ENCODE results near the gene CLIC5. TPM values are rescaled to one million over a fixed set of nuclear protein-coding genes. Genes with fewer than 3 reads are reported as not detected.

CLIC5 gene
- polyA plus RNA-seq, 1 donor (not counting 4 experiments of a cell fraction or from before 2014, with no cell fraction given): 0.09 TPM

GRCh38 chr6:45898941-45899682, 116.5 kb downstream of the CLIC5 start:
- Histone ChIP-seq H3K4me2 (ENCODE audit: control insufficient read depth, extremely low read depth, insufficient read depth, low read depth, low read length) (no peak overlapping the region), H4K20me1 (ENCODE audit: control insufficient read depth, extremely low read depth, insufficient read depth, low read length) (no peaks in the 10 kb centered on the region), H3K9me1 (ENCODE audit: control insufficient read depth, extremely low read depth, insufficient read depth, low read length) (no peaks in the 10 kb centered on the region), H2AFZ (ENCODE audit: control insufficient read depth, low read length) (no peak overlapping the region), H3K27ac (ENCODE audit: control insufficient read depth, insufficient read depth, low read length) (no peak overlapping the region), H3K4me3 (ENCODE audit: control insufficient read depth in 2 of 3, extremely low read depth in 1 of 3, insufficient read depth in 2 of 3, low read depth in 1 of 3, low read length in 3 of 3) (no peak overlapping the region), H3K27me3 (ENCODE audit: control insufficient read depth, extremely low read depth, insufficient read depth, low read length) (no peaks in the 10 kb centered on the region), H3K79me2 (ENCODE audit: control insufficient read depth, insufficient read depth, low read length) (no peaks in the 10 kb centered on the region), H3K9me3 (ENCODE audit: control insufficient read depth, low read depth, low read length) (no peaks in the 10 kb centered on the region), H3K9ac (ENCODE audit: control insufficient read depth, extremely low read depth, insufficient read depth, low read length) (no peak overlapping the region), H3K4me1 (ENCODE audit: control insufficient read depth, extremely low read depth, insufficient read depth, low read length) (no peaks in the 10 kb centered on the region), H3K36me3 (ENCODE audit: control insufficient read depth in 2 of 2, extremely low read depth in 1 of 2, insufficient read depth in 2 of 2, low read length in 2 of 2) (no peaks in the 10 kb centered on the region)
- DNase-seq (ENCODE audit: low read depth, low spot score): no peak
- FAIRE-seq: no peak
- dilution Hi-C loops (cut with MboI; ENCODE audit: extremely low pct_ligation_motif_present, low sequenced_read_pairs): no loop called here
- no peak for TF ChIP-seq EZH2 (IDR thresholded peaks at IDR 0.05; ENCODE audit: low read length)
- TF ChIP-seq, protein P1, sequence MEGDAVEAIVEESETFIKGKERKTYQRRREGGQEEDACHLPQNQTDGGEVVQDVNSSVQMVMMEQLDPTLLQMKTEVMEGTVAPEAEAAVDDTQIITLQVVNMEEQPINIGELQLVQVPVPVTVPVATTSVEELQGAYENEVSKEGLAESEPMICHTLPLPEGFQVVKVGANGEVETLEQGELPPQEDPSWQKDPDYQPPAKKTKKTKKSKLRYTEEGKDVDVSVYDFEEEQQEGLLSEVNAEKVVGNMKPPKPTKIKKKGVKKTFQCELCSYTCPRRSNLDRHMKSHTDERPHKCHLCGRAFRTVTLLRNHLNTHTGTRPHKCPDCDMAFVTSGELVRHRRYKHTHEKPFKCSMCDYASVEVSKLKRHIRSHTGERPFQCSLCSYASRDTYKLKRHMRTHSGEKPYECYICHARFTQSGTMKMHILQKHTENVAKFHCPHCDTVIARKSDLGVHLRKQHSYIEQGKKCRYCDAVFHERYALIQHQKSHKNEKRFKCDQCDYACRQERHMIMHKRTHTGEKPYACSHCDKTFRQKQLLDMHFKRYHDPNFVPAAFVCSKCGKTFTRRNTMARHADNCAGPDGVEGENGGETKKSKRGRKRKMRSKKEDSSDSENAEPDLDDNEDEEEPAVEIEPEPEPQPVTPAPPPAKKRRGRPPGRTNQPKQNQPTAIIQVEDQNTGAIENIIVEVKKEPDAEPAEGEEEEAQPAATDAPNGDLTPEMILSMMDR (optimal IDR thresholded peaks at IDR 0.05 in 1 of 3, IDR thresholded peaks at IDR 0.05 in 1 of 3, conservative IDR thresholded peaks at IDR 0.05 in 1 of 3; ENCODE audit: extremely low read depth in 1 of 3, insufficient read depth in 2 of 3, low read length in 3 of 3): no peak

DNA sequence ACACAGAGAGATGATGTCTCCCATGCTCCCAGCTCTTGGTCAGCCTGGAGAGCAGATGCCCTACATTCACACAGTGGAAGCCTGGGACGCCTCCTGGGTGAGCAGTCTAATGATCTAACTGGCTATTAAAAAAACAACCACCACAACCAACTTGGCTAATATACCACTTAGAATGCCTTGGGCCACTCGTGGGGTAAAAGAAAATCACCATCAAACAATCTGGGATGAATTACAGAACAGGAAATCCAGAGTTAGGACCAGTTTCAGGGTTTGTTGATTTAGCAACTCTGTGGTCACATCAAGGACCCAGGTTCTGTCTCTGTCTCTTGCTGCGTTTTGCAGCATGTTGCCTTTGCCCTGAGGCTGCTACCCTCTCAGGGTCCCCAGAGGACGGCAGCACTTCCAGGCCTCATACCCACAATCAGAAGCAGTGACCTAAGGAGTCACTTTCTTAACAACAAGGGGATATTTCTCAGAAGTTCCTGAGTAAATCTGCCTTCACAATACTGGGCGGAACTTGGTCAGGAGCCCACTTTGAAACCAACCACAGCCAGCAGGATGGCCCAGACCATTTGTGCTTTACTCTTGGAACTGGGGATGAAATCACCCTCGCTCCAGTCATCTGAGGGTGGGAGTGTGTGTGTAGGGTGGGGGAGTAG, 118.7 kb downstream of the CLIC5 start:
- Histone ChIP-seq H3K79me2 (ENCODE audit: control insufficient read depth, insufficient read depth, low read length) (no peaks in the 10 kb centered on the region), H3K4me3 (ENCODE audit: control insufficient read depth in 2 of 3, extremely low read depth in 1 of 3, insufficient read depth in 2 of 3, low read depth in 1 of 3, low read length in 3 of 3) (no peak overlapping the region), H3K4me1 (ENCODE audit: control insufficient read depth, extremely low read depth, insufficient read depth, low read length) (no peaks in the 10 kb centered on the region), H3K4me2 (ENCODE audit: control insufficient read depth, extremely low read depth, insufficient read depth, low read depth, low read length) (no peak overlapping the region), H3K9me3 (ENCODE audit: control insufficient read depth, low read depth, low read length) (no peaks in the 10 kb centered on the region), H3K9me1 (ENCODE audit: control insufficient read depth, extremely low read depth, insufficient read depth, low read length) (no peaks in the 10 kb centered on the region), H3K36me3 (ENCODE audit: control insufficient read depth in 2 of 2, extremely low read depth in 1 of 2, insufficient read depth in 2 of 2, low read length in 2 of 2) (no peaks in the 10 kb centered on the region), H2AFZ (ENCODE audit: control insufficient read depth, low read length) (no peak overlapping the region), H3K9ac (ENCODE audit: control insufficient read depth, extremely low read depth, insufficient read depth, low read length) (no peak overlapping the region), H4K20me1 (ENCODE audit: control insufficient read depth, extremely low read depth, insufficient read depth, low read length) (no peaks in the 10 kb centered on the region), H3K27ac (ENCODE audit: control insufficient read depth, insufficient read depth, low read length) (no peak overlapping the region), H3K27me3 (ENCODE audit: control insufficient read depth, extremely low read depth, insufficient read depth, low read length) (no peaks in the 10 kb centered on the region)
- dilution Hi-C loops (cut with MboI; ENCODE audit: extremely low pct_ligation_motif_present, low sequenced_read_pairs): no loop called here
- DNase-seq (ENCODE audit: low read depth, low spot score) (no peak), FAIRE-seq (no peak)
- TF ChIP-seq, protein P1 (optimal IDR thresholded peaks at IDR 0.05 in 1 of 3, IDR thresholded peaks at IDR 0.05 in 1 of 3, conservative IDR thresholded peaks at IDR 0.05 in 1 of 3; ENCODE audit: extremely low read depth in 1 of 3, insufficient read depth in 2 of 3, low read length in 3 of 3): no peak
- no peak for TF ChIP-seq EZH2 (IDR thresholded peaks at IDR 0.05; ENCODE audit: low read length)
